ENCODE measurements around the gene DHX36. TPM values are rescaled to one million over a fixed set of nuclear protein-coding genes. Genes with fewer than 3 reads are reported as not detected.

The DHX36 gene
- total RNA-seq, 2 donors from 2014 or later, result 40.7 to 51.8 TPM

GRCh38 chr3:154227531-154227930, 96.8 kb downstream of the DHX36 start:
- no peaks in the 10 kb centered on the region for H3K36me3 ChIP-seq
- H3K4me1 ChIP-seq, result no peaks in the 10 kb centered on the region

DNA sequence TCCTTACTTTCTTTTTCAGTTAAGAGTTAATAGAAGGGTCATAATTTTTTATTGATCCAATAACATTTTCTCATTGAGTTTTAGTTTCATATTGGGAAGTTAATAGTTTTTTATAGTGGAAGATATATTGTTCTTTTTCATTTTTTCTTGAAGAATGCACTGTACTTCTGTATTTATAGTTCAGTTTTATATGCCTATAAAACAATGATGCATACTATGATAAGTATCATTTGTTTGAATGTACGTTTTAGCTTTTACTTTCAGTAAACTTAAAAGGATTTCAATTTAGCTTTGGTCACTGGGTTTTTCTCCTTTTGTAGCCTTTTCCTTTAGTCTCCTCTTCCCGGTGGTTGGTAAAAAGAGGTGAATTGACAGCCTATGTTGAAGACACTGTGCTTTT, 98.8 kb downstream of the DHX36 start:
- Histone ChIP-seq H3K4me3 (no peak overlapping the region), H3K27ac (no peak overlapping the region), H3K9me3 (no peaks in the 10 kb centered on the region), H3K9ac (ENCODE audit: low read depth in 2 of 2, low read length in 2 of 2) (no peak overlapping the region), H3K27me3 (no peaks in the 10 kb centered on the region), H3K36me3 (no peaks in the 10 kb centered on the region), H3K4me1 (no peaks in the 10 kb centered on the region)
- TF ChIP-seq, protein P1, sequence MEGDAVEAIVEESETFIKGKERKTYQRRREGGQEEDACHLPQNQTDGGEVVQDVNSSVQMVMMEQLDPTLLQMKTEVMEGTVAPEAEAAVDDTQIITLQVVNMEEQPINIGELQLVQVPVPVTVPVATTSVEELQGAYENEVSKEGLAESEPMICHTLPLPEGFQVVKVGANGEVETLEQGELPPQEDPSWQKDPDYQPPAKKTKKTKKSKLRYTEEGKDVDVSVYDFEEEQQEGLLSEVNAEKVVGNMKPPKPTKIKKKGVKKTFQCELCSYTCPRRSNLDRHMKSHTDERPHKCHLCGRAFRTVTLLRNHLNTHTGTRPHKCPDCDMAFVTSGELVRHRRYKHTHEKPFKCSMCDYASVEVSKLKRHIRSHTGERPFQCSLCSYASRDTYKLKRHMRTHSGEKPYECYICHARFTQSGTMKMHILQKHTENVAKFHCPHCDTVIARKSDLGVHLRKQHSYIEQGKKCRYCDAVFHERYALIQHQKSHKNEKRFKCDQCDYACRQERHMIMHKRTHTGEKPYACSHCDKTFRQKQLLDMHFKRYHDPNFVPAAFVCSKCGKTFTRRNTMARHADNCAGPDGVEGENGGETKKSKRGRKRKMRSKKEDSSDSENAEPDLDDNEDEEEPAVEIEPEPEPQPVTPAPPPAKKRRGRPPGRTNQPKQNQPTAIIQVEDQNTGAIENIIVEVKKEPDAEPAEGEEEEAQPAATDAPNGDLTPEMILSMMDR (IDR thresholded peaks at IDR 0.05), result no peak
- DNase-seq, result no peak
- intact Hi-C loops (cut with DNase I), result no loop called here

More at GRCh38 chr3:154227531-154227930, 96.8 kb downstream of the DHX36 start:
- intact Hi-C loops (cut with DNase I), result no loop called here
- Histone ChIP-seq H3K27ac (no peak overlapping the region), H3K9ac (ENCODE audit: low read depth in 2 of 2, low read length in 2 of 2) (no peak overlapping the region), H3K27me3 (no peaks in the 10 kb centered on the region), H3K4me3 (no peak overlapping the region), H3K9me3 (no peaks in the 10 kb centered on the region)
- DNase-seq, result no peak
- TF ChIP-seq, protein P1 (IDR thresholded peaks at IDR 0.05), result no peak

GRCh38 chr3:154224866-154225265, 99.4 kb downstream of the DHX36 start:
- H3K9me3 ChIP-seq, result no peaks in the 10 kb centered on the region
- H3K27me3 ChIP-seq, result no peaks in the 10 kb centered on the region
- DNase-seq, result no peak
- H3K36me3 ChIP-seq, result no peaks in the 10 kb centered on the region
- no peaks in the 10 kb centered on the region for H3K4me1 ChIP-seq
- intact Hi-C loops (cut with DNase I), result no loop called here
- H3K4me3 ChIP-seq, result no peak overlapping the region
- H3K27ac ChIP-seq, result no peak overlapping the region
- TF ChIP-seq, protein P1 (IDR thresholded peaks at IDR 0.05), result no peak
- H3K9ac ChIP-seq (ENCODE audit: low read depth in 2 of 2, low read length in 2 of 2), result no peak overlapping the region

- Histone ChIP-seq H3K4me1 (no peaks in the 10 kb centered on the region), H3K4me3 (no peak overlapping the region), H3K36me3 (no peaks in the 10 kb centered on the region), H3K9ac (ENCODE audit: low read depth in 2 of 2, low read length in 2 of 2) (no peak overlapping the region), H3K27ac (no peak overlapping the region), H3K27me3 (no peaks in the 10 kb centered on the region), H3K9me3 (no peaks in the 10 kb centered on the region)
- intact Hi-C loops (cut with DNase I), result no loop called here
- no peak for DNase-seq
- TF ChIP-seq, protein P1 (IDR thresholded peaks at IDR 0.05), result no peak
These were observed 99.9 kb downstream of the DHX36 start for GRCh38 chr3:154224366-154224765.

GRCh38 chr3:154223519-154223918, 100.8 kb downstream of the DHX36 start:
- H3K4me3 ChIP-seq, result no peak overlapping the region
- H3K36me3 ChIP-seq, result no peaks in the 10 kb centered on the region
- TF ChIP-seq, protein P1 (IDR thresholded peaks at IDR 0.05), result no peak
- H3K27ac ChIP-seq, result no peak overlapping the region
- no peak overlapping the region for H3K9ac ChIP-seq (ENCODE audit: low read depth in 2 of 2, low read length in 2 of 2)
- no peaks in the 10 kb centered on the region for H3K4me1 ChIP-seq
- no peaks in the 10 kb centered on the region for H3K9me3 ChIP-seq
- no peak for DNase-seq
- intact Hi-C loops (cut with DNase I), result no loop called here
- no peaks in the 10 kb centered on the region for H3K27me3 ChIP-seq

Other genes starting within 250 kb of the DHX36 start
- gene ARHGEF26, start 203.1 kb downstream of the DHX36 start, total RNA-seq, result 1 to 10 TPM; 5.2 to 6.6 TPM
- gene GPR149, start 105.7 kb upstream of the DHX36 start, total RNA-seq, result not detected

Measured in colonic mucosa (tissue), 4 donors.